ENCODE data around the gene SPDYE6. TPM values are rescaled to one million over a fixed set of nuclear protein-coding genes. Genes with fewer than 3 reads are reported as not detected.
"Not testable (repeated sequence)": the region's sequence is repeated elsewhere in the genome, so short reads cannot be mapped to it uniquely, and the experiment has no call there.

SPDYE6 gene, protein sequence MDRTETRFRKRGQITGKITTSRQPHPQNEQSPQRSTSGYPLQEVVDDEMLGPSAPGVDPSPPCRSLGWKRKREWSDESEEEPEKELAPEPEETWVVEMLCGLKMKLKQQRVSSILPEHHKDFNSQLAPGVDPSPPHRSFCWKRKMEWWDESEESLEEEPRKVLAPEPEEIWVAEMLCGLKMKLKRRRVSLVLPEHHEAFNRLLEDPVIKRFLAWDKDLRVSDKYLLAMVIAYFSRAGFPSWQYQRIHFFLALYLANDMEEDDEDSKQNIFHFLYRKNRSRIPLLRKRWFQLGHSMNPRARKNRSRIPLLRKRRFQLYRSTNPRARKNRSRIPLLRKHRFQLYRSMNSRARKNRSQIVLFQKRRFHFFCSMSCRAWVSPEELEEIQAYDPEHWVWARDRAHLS
- total RNA-seq = not detected

GRCh38 chr7:102356344-102356743, at the start of gene SPDYE6:
SPDYE6 (minus strand) TSS chr7:102356444; CDS start chr7:102356023, 421 bp downstream.
- H3K27me3 ChIP-seq; H3K4me3 ChIP-seq; H3K36me3 ChIP-seq; DNase-seq (ENCODE audit: low spot score); H3K4me1 ChIP-seq; H3K27ac ChIP-seq; H3K9me3 ChIP-seq: not testable (repeated sequence)

GRCh38 chr7:102404862-102405188, 48.6 kb upstream of the SPDYE6 start:
- not testable (repeated sequence) for H3K27ac ChIP-seq; H3K9me3 ChIP-seq; H3K4me1 ChIP-seq; H3K4me3 ChIP-seq; H3K27me3 ChIP-seq; DNase-seq (ENCODE audit: low spot score)
- H3K36me3 ChIP-seq = peaks cover 80% of the 10 kb centered on the region

GRCh38 chr7:102404005-102404861, 48.0 kb upstream of the SPDYE6 start:
- Histone ChIP-seq H3K4me3 (no peak overlapping the region), H3K36me3 (peaks cover 80% of the 10 kb centered on the region), H3K4me1 (no peaks in the 10 kb centered on the region), H3K9me3 (no peaks in the 10 kb centered on the region), H3K27ac (no peak overlapping the region), H3K27me3 (no peaks in the 10 kb centered on the region)
- DNase-seq (ENCODE audit: low spot score) = no peak
- TF ChIP-seq CTCF (IDR thresholded peaks at IDR 0.05) = peak in 1 of 2 donors; percentile 66

DNA sequence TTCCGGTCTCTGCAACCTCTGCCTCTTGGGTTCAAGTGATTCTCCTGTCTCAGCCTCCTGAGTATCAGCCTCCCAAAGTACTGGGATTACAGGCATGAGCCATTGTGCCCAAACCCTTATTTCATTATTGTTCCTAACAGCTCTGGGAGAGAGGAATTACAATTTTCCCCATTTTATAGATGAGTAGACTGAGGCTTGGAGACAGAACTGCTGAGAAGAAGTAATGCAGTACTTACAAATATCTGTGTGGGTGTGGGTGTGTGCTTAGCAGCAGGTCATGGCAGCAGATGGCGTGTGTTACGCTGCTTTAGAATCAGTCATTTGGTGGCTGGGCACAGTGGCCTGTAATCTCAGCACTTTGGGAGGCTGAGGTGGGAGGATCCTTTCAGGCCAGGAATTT, 47.3 kb upstream of the SPDYE6 start:
- no peak for DNase-seq (ENCODE audit: low spot score)
- Histone ChIP-seq H3K4me3 (no peak overlapping the region), H3K27me3 (no peaks in the 10 kb centered on the region), H3K9me3 (no peaks in the 10 kb centered on the region), H3K36me3 (peaks cover 76% of the 10 kb centered on the region), H3K4me1 (no peaks in the 10 kb centered on the region), H3K27ac (no peak overlapping the region)
- TF ChIP-seq CTCF (IDR thresholded peaks at IDR 0.05) = no peak

DNA sequence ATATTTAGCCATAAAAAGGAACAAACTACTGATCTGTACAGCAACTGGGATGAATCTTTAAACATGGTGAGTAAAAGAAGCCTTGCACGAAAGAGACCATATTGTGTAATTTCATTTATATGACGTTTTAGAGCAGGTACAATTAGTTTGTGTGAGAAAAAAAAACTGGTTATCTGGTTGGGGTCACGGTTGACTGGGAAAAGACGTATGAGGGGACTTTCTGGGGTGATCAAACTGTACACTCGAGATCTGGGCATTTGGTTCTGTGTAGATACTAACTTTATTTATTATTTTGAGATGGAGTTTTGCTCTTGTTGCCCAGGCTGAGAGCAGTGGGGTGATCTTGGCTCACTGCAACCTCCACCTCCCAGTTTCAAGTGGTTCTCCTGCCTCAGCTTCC, 44.1 kb upstream of the SPDYE6 start:
- TF ChIP-seq CTCF (IDR thresholded peaks at IDR 0.05) = no peak
- Histone ChIP-seq H3K9me3 (no peaks in the 10 kb centered on the region), H3K27ac (no peak overlapping the region), H3K4me1 (peaks cover 0 to 10% of the 10 kb centered on the region in 2 donors), H3K4me3 (no peak overlapping the region), H3K27me3 (no peaks in the 10 kb centered on the region), H3K36me3 (peaks cover 52% of the 10 kb centered on the region)
- no peak for DNase-seq (ENCODE audit: low spot score)

DNA sequence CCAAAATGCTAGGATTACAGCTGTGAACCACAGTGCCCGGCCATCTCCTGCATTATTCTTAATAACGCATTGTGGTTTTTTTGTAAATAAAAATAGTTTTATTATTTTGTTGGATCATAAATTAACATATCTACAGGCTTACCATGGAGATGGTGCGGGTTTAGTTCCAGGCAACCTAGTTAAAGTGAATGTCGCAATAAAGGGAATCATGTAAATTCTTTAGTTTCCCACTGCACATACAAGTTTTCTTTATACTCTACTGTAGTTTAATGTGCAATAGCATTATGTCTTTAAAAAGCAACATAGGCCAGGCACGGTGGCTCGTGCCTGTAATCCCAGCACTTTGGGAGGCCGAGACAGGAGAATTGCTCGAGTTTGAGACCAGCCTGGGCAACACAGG, 42.3 kb upstream of the SPDYE6 start:
- Histone ChIP-seq H3K4me1 (peaks cover 0 to 10% of the 10 kb centered on the region in 2 donors), H3K36me3 (peaks cover 42% of the 10 kb centered on the region), H3K27ac (no peak overlapping the region), H3K9me3 (no peaks in the 10 kb centered on the region), H3K4me3 (no peak overlapping the region), H3K27me3 (no peaks in the 10 kb centered on the region)
- no peak for DNase-seq (ENCODE audit: low spot score)
- no peak for TF ChIP-seq CTCF (IDR thresholded peaks at IDR 0.05)
